ENCODE results near the gene CELSR1. TPM values are rescaled to one million over a fixed set of nuclear protein-coding genes. Genes with fewer than 3 reads are reported as not detected.

Gene CELSR1
- total RNA-seq, 1 experiment from 2014 or later: 22.6 TPM

GRCh38 chr22:46464701-46465344 is 72.6 kb downstream of the CELSR1 start:
- Histone ChIP-seq H4K5ac (ENCODE audit: insufficient read length, low read depth, low read length) (no peak overlapping the region), H2BK5ac (ENCODE audit: insufficient read length, low read length) (no peak overlapping the region), H2AFZ (ENCODE audit: low read length) (no peak overlapping the region), H2BK120ac (ENCODE audit: low read depth, low read length, poor library complexity, severe bottlenecking) (no peak overlapping the region), H3K9ac (ENCODE audit: extremely low read depth, insufficient read length, low read length) (no peak overlapping the region), H3K9me3 (ENCODE audit: control insufficient read depth, low read depth, low read length) (no peaks in the 10 kb centered on the region), H3K79me1 (ENCODE audit: insufficient read depth, low read depth, low read length, poor library complexity, severe bottlenecking) (no peaks in the 10 kb centered on the region), H3K27ac (ENCODE audit: insufficient read length, low read depth, low read length) (no peak overlapping the region), H3K23ac (ENCODE audit: insufficient read length, low read depth, low read length) (no peak overlapping the region), H3K27me3 (ENCODE audit: insufficient read depth, low read length) (no peaks in the 10 kb centered on the region), H2BK12ac (ENCODE audit: insufficient read length, low read depth, low read length) (no peak overlapping the region), H3K23me2 (ENCODE audit: insufficient read length, low read depth, low read length, poor library complexity, severe bottlenecking) (no peaks in the 10 kb centered on the region), H3T11ph (ENCODE audit: low read length) (no peak overlapping the region), H2BK15ac (ENCODE audit: low read depth, low read length) (no peak overlapping the region), H4K91ac (ENCODE audit: insufficient read length, low read depth, low read length) (no peak overlapping the region), H2BK20ac (ENCODE audit: low read depth, low read length, poor library complexity, severe bottlenecking) (no peak overlapping the region), H3K79me2 (ENCODE audit: insufficient read depth, low read length) (no peaks in the 10 kb centered on the region), H4K20me1 (ENCODE audit: control insufficient read depth, insufficient read depth, insufficient read length) (no peaks in the 10 kb centered on the region), H3K4me1 (ENCODE audit: insufficient read depth, low read length) (no peaks in the 10 kb centered on the region), H3K4me2 (ENCODE audit: insufficient read depth, insufficient read length, low read length) (no peak overlapping the region), H2AK5ac (ENCODE audit: insufficient read length, low read length) (no peak overlapping the region), H3K14ac (ENCODE audit: insufficient read depth, low read length) (no peak overlapping the region), H4K8ac (replicated peaks; ENCODE audit: insufficient read length, low read depth, low read length) (no peak overlapping the region), H3K4ac (ENCODE audit: low read depth, low read length) (no peak overlapping the region), H3K18ac (ENCODE audit: insufficient read length, low read depth, low read length) (no peak overlapping the region), H3K56ac (ENCODE audit: insufficient read length, low read depth, low read length) (no peak overlapping the region)
- Mint-ChIP-seq H3K9me3 (peaks cover 4 to 8% of the 10 kb centered on the region in 2 experiments; a peak in 3 of 5 replicates), H3K4me1 (peaks cover 4 to 11% of the 10 kb centered on the region in 2 experiments; a peak in 2 of 4 replicates), H3K36me3 (ENCODE audit: insufficient read depth in 1 of 3, low read depth in 3 of 3) (peaks cover 1 to 18% (median 17%) of the 10 kb centered on the region in 3 experiments; a peak in 6 of 7 replicates), H3K27ac (peak overlapping the region; percentile 38 to 95 (median 82); a peak in 3 of 7 replicates), H3K4me3 (no peak overlapping the region), H3K27me3 (ENCODE audit: low read depth) (no peaks in the 10 kb centered on the region)
- no peak for DNase-seq
- no CpG with 5 or more reads among the region's 18 CpGs for WGBS (ENCODE audit: extremely low coverage, insufficient read length, low lambda C conversion rate)
- TF ChIP-seq CTCF (conservative IDR thresholded peaks at IDR 0.05): no peak

Data from H9 (cell line).